Measurements from ENCODE around the gene BTN1A1.

Gene BTN1A1

GRCh38 chr6:26530203-26530602, 30.1 kb downstream of the BTN1A1 start:
- ATAC-seq (replicated peaks) = no peak
- Mint-ChIP-seq H3K27ac (no peak overlapping the region), H3K4me1 (peaks cover 18 to 36% of the 10 kb centered on the region in 2 donors), H3K27me3 (no peaks in the 10 kb centered on the region), H3K36me3 (peaks cover 0 to 5% of the 10 kb centered on the region in 2 donors), H3K4me3 (no peak overlapping the region), H3K9me3 (peaks cover 0 to 1% of the 10 kb centered on the region in 2 donors)
- no peak for DNase-seq

GRCh38 chr6:26531897-26532296, 31.8 kb downstream of the BTN1A1 start:
- peak overlapping the region; percentile 99 for H3K27ac Mint-ChIP-seq
- DNase-seq = no peak

DNA sequence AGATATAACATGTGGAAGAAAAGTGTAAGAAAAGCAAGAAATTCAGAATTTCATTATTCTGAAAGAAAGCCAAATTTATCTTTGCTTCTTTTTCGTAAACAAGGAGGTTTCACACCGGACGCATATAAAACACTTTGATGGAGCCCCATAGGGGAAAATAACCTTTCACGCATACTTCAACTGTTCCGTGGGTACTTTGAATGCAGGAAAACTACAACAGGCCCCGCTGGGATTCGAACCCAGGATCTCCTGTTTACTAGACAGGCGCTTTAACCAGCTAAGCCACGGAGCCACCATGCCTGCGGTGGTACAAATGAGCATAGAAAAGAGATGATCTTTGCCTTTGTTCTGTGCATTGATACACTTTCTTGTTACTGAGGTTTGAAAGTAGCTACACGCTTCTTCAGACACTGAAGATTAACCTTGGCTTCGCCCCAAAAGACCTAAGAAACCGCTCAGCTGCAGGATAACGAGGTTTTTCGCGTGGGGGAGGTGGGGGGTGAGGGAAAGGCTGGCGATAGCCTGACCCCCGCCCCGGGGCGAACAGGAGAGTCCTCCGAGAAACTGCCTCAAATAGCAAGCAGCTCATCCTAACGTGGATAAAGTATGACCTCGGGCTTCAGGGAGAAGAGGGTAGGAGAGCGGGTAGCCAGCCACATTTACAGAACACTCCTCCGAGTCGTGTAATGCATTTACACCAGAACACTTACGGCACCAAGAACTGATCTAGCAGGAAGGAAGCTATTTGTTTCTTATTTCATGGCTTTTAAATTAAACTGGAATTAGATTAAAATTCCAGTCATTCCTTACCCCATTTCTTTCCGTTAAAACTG, 32.8 kb downstream of the BTN1A1 start:
- Mint-ChIP-seq H3K4me1 (peaks cover 28 to 53% of the 10 kb centered on the region in 2 donors), H3K9me3 (peaks cover 0 to 1% of the 10 kb centered on the region in 2 donors), H3K36me3 (peaks cover 4 to 13% of the 10 kb centered on the region in 2 donors), H3K27ac (peak overlapping the region; percentile 99), H3K4me3 (peak overlapping the region; percentile 87 to 99), H3K27me3 (peaks cover 0 to 4% of the 10 kb centered on the region in 2 donors)
- DNase-seq (peak; percentile 85), ATAC-seq (replicated peaks) (peak; percentile 43 to 47)

More at GRCh38 chr6:26531897-26532296, 31.8 kb downstream of the BTN1A1 start:
- Mint-ChIP-seq H3K9me3 (peaks cover 0 to 1% of the 10 kb centered on the region in 2 donors), H3K4me1 (peaks cover 20 to 43% of the 10 kb centered on the region in 2 donors), H3K36me3 (peaks cover 0 to 5% of the 10 kb centered on the region in 2 donors), H3K27me3 (no peaks in the 10 kb centered on the region), H3K4me3 (peak overlapping the region in 1 of 2 donors; percentile 2)
- ATAC-seq (replicated peaks) = no peak

GRCh38 chr6:26533532-26533931, 33.4 kb downstream of the BTN1A1 start:
- Mint-ChIP-seq H3K36me3 (peaks cover 6 to 18% of the 10 kb centered on the region in 2 donors), H3K4me1 (peaks cover 32 to 59% of the 10 kb centered on the region in 2 donors), H3K9me3 (peaks cover 0 to 1% of the 10 kb centered on the region in 2 donors), H3K27me3 (peaks cover 0 to 7% of the 10 kb centered on the region in 2 donors), H3K4me3 (peak overlapping the region; percentile 87 to 99), H3K27ac (no peak overlapping the region)
- DNase-seq = no peak
- no peak for ATAC-seq (replicated peaks)

GRCh38 chr6:26534681-26535465, 34.8 kb downstream of the BTN1A1 start:
- DNase-seq (no peak), ATAC-seq (replicated peaks) (no peak)
- no peak overlapping the region for H3K4me3 Mint-ChIP-seq
- peaks cover 34 to 63% of the 10 kb centered on the region in 2 donors for H3K4me1 Mint-ChIP-seq
- peaks cover 0 to 1% of the 10 kb centered on the region in 2 donors for H3K9me3 Mint-ChIP-seq
- peaks cover 6 to 19% of the 10 kb centered on the region in 2 donors for H3K36me3 Mint-ChIP-seq
- no peak overlapping the region for H3K27ac Mint-ChIP-seq
- peaks cover 0 to 7% of the 10 kb centered on the region in 2 donors for H3K27me3 Mint-ChIP-seq

DNA sequence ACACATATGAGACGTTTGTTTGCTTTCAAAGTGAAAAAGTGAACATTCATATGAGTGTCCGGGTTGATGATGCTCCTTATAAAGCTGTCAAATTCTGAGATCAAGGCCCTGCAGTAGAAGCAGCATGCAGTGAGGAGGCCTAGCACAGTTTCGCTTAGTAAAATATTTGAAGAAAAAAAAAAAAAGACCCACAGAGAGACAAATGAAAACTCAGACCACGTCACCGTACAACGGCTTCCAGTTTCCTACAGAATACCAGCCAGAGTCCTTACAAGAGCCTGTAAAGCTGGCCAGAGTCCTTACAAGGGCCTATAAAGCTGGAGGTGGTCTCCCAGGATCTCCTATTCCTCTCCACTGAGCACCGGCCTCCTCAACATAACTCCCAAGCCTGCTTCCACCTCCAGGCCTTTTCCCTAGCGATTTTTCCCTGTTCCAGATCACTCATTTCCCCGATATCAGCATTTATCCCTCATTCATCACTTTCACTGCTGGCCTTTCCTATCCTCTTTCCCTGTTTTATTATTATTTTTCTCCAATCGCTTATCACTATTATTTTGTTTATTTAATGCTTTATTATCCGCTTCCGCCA, 36.6 kb downstream of the BTN1A1 start:
- DNase-seq = no peak
- ATAC-seq (replicated peaks) = peak in 1 of 2 donors; percentile 4
- Mint-ChIP-seq H3K36me3 (peaks cover 12 to 30% of the 10 kb centered on the region in 2 donors), H3K4me3 (peak overlapping the region; percentile 95 to 96), H3K27me3 (peaks cover 0 to 7% of the 10 kb centered on the region in 2 donors), H3K9me3 (no peaks in the 10 kb centered on the region), H3K4me1 (peaks cover 38 to 66% of the 10 kb centered on the region in 2 donors), H3K27ac (peak overlapping the region; percentile 99)

- Mint-ChIP-seq H3K9me3 (no peaks in the 10 kb centered on the region), H3K4me1 (peaks cover 33 to 62% of the 10 kb centered on the region in 2 donors), H3K27ac (peak overlapping the region; percentile 99), H3K27me3 (peaks cover 0 to 7% of the 10 kb centered on the region in 2 donors), H3K36me3 (peaks cover 12 to 31% of the 10 kb centered on the region in 2 donors), H3K4me3 (peak overlapping the region; percentile 95 to 96)
- ATAC-seq (replicated peaks) = peak; percentile 75 to 78
- peak; percentile 89 for DNase-seq
Observed at GRCh38 chr6:26537160-26537845, 37.2 kb downstream of the BTN1A1 start.

GRCh38 chr6:26537846-26538571, 37.9 kb downstream of the BTN1A1 start, which contains the start of gene HMGN4:
HMGN4 (plus strand) TSS chr6:26538366; CDS start chr6:26545207, 6,841 bp downstream.
- H3K27me3 Mint-ChIP-seq = peaks cover 0 to 7% of the 10 kb centered on the region in 2 donors
- no peaks in the 10 kb centered on the region for H3K9me3 Mint-ChIP-seq
- H3K27ac Mint-ChIP-seq = peak within 1 kb of the TSS; percentile 99
- peak; percentile 69 to 74 for ATAC-seq (replicated peaks)
- peaks cover 28 to 55% of the 10 kb centered on the region in 2 donors for H3K4me1 Mint-ChIP-seq
- peaks cover 18 to 34% of the 10 kb centered on the region in 2 donors for H3K36me3 Mint-ChIP-seq
- DNase-seq = peak; percentile 80
- peak within 1 kb of the TSS; percentile 95 to 96 for H3K4me3 Mint-ChIP-seq

DNA sequence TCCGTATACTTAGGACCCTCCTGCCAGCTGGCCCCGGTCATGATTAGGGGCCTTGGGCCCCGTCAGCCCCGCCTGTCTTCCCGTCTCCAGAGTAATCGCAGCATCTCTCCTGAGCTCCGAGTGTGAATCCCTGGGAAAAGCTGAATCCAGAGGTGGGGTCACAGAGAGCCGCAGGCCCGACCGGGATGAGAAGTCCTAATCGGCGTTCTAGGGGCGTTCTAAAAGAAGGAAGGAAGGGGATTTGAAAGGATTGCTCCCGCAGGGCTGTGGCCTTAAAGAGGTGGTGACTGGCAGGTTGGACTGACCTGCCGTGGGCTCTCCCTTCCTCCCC, 38.4 kb downstream of the BTN1A1 start:
- Mint-ChIP-seq H3K4me3 (peak overlapping the region; percentile 95 to 96), H3K9me3 (no peaks in the 10 kb centered on the region), H3K36me3 (peaks cover 20 to 36% of the 10 kb centered on the region in 2 donors), H3K27ac (peak overlapping the region; percentile 99), H3K4me1 (peaks cover 26 to 50% of the 10 kb centered on the region in 2 donors), H3K27me3 (peaks cover 0 to 7% of the 10 kb centered on the region in 2 donors)
- ATAC-seq (replicated peaks) = no peak
- no peak for DNase-seq

DNA sequence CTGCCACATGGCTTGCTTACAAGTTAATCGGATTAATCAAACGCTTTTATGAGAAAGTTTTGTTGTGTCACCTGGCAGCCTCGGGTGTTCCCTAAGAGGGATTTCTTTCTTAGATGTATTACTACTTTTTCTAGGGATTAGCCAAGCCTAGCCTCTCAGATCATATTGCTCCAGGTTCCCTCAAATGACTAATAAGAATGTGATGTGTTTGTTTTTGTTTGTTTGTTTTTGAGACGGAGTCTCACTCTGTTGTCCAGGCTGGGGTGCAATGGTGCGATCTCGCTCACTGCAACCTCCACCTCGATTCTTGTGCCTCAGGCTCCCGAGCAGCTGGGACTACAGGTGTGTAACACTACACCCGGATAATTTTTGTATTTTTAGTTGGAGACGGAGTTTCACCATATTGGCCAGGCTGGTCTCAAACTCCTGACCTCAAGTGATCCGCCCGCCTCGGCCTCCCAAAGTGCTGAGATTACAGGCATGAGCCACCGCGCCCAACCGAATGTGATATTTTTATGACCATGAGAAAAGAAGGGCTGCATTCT, 39.0 kb downstream of the BTN1A1 start:
- no peak for ATAC-seq (replicated peaks)
- DNase-seq = no peak
- Mint-ChIP-seq H3K4me3 (peak overlapping the region; percentile 95 to 96), H3K27ac (peak overlapping the region; percentile 99), H3K4me1 (peaks cover 26 to 49% of the 10 kb centered on the region in 2 donors), H3K27me3 (peaks cover 0 to 7% of the 10 kb centered on the region in 2 donors), H3K36me3 (peaks cover 22 to 39% of the 10 kb centered on the region in 2 donors), H3K9me3 (no peaks in the 10 kb centered on the region)

DNA sequence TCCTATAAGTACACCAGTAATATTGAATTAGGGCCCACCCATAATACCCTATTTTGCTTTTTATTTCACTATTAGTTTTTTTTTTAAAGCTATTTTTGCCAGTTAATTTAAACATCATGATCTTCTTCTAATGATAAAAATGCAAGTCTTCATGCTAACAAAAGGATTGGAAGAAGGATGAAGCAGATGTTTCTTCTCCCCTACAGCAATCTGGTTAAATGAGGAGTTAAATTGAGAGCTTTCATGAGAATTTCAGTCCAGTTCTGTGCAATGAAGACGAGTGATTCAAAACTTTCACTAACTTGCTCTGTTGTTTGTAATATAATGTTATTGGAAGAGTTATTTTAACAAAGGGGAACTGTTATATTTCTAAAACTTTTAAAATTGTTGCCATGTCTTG, 41.5 kb downstream of the BTN1A1 start:
- ATAC-seq (replicated peaks) (no peak), DNase-seq (no peak)
- Mint-ChIP-seq H3K9me3 (no peaks in the 10 kb centered on the region), H3K4me3 (no peak overlapping the region), H3K27ac (no peak overlapping the region), H3K4me1 (peaks cover 25 to 49% of the 10 kb centered on the region in 2 donors), H3K27me3 (peaks cover 0 to 7% of the 10 kb centered on the region in 2 donors), H3K36me3 (peaks cover 33 to 56% of the 10 kb centered on the region in 2 donors)

DNA sequence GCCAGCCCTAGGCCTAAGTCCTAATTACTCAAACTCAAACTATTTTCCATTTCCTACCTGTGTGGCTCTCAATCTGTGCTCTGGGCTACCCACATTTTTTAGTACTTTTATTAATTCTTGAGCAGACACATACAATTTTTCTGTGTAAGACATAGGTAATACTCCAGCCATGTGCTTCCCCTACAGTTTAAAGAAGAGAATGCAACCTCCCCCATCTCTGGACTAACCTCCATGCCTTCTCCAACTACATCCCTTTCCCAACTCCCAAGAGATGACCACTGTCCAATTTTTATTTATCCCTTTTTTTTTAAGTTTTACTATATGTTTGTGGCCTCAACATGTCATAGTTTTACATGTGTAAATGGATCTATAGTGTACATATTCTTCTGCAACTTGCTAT, 43.9 kb downstream of the BTN1A1 start:
- peaks cover 10 to 29% of the 10 kb centered on the region in 2 donors for H3K4me1 Mint-ChIP-seq
- H3K9me3 Mint-ChIP-seq = no peaks in the 10 kb centered on the region
- H3K36me3 Mint-ChIP-seq = peaks cover 32 to 49% of the 10 kb centered on the region in 2 donors
- DNase-seq (no peak), ATAC-seq (replicated peaks) (peak; percentile 47 to 48)
- no peaks in the 10 kb centered on the region for H3K27me3 Mint-ChIP-seq
- H3K4me3 Mint-ChIP-seq = no peak overlapping the region
- H3K27ac Mint-ChIP-seq = no peak overlapping the region

GRCh38 chr6:26544473-26544872, 44.4 kb downstream of the BTN1A1 start:
- no peak overlapping the region for H3K27ac Mint-ChIP-seq
- H3K4me3 Mint-ChIP-seq = no peak overlapping the region
- no peaks in the 10 kb centered on the region for H3K9me3 Mint-ChIP-seq
- H3K27me3 Mint-ChIP-seq = no peaks in the 10 kb centered on the region
- ATAC-seq (replicated peaks) (no peak), DNase-seq (no peak)
- H3K36me3 Mint-ChIP-seq = peaks cover 32 to 49% of the 10 kb centered on the region in 2 donors
- peaks cover 10 to 24% of the 10 kb centered on the region in 2 donors for H3K4me1 Mint-ChIP-seq
